BJ (cell line): ENCODE data around the gene CNDP2. TPM values are rescaled to one million over a fixed set of nuclear protein-coding genes. Genes with fewer than 3 reads are reported as not detected.

Source experiments
- CTCF ChIA-PET: fragments of 350-600 bp; formaldehyde crosslinking; extraction: SDS; loops from one replicate; lab custom pipeline; 2021; ENCODE audit warnings: antibody characterized with exemption, inconsistent platforms; lab: Yijun Ruan, JAX
- POLR2A ChIA-PET: fragments of 300-600 bp; sonication (Branson Sonifier 250); formaldehyde crosslinking; extraction: SDS; loops from one replicate; lab custom pipeline; 2021; ENCODE audit warnings: antibody characterized with exemption; lab: Charles Lee
- DNase-seq: peaks from one replicate; pipeline ENCODE4 v3.0.0-alpha.2; 2011; ENCODE audit warnings: low read depth
- H3K27me3 ChIP-seq: 2 replicates; pipeline ENCODE4 v1.6.0; 2011; ENCODE audit warnings: low read length; ENCODE audit not compliant: control insufficient read depth, insufficient read depth
- H3K36me3 ChIP-seq: 2 replicates; pipeline ENCODE4 v1.5.1; 2011; ENCODE audit warnings: low read length; ENCODE audit not compliant: control insufficient read depth, insufficient read depth
- H3K4me3 ChIP-seq: 2 replicates; pipeline ENCODE4 v1.5.1; 2011; ENCODE audit warnings: low read depth, mild to moderate bottlenecking, control low read depth, low read length
- polyA plus RNA-seq: library from polyadenylated mRNA; depleted of rRNA; stranded (reverse); fragments of >200 nt; gene quantifications from 2 replicates; pipeline ENCODE4 v1.2.3, GENCODE V29; 2011
- TF ChIP-seq, protein P1 (sequence below): IDR thresholded peaks from 2 replicates; pipeline ENCODE4 v1.5.1; 2011; ENCODE audit warnings: low read depth, mild to moderate bottlenecking, control low read depth, inconsistent platforms, low read length, moderate library complexity; ENCODE audit not compliant: insufficient read depth

Gene CNDP2
- polyA plus RNA-seq, 1 experiment: 99.4 TPM

GRCh38 chr18:74525741-74526140 is 29.6 kb downstream of the CNDP2 start:
- POLR2A ChIA-PET: no interaction called here
- Histone ChIP-seq H3K36me3 (peaks cover 2% of the 10 kb centered on the region; the same call in 1 of the 2 replicates), H3K4me3 (no peak overlapping the region), H3K27me3 (peaks cover 1% of the 10 kb centered on the region; the same call in 1 of the 2 replicates)
- TF ChIP-seq, protein P1, sequence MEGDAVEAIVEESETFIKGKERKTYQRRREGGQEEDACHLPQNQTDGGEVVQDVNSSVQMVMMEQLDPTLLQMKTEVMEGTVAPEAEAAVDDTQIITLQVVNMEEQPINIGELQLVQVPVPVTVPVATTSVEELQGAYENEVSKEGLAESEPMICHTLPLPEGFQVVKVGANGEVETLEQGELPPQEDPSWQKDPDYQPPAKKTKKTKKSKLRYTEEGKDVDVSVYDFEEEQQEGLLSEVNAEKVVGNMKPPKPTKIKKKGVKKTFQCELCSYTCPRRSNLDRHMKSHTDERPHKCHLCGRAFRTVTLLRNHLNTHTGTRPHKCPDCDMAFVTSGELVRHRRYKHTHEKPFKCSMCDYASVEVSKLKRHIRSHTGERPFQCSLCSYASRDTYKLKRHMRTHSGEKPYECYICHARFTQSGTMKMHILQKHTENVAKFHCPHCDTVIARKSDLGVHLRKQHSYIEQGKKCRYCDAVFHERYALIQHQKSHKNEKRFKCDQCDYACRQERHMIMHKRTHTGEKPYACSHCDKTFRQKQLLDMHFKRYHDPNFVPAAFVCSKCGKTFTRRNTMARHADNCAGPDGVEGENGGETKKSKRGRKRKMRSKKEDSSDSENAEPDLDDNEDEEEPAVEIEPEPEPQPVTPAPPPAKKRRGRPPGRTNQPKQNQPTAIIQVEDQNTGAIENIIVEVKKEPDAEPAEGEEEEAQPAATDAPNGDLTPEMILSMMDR: no peak
- no peak for DNase-seq
- CTCF ChIA-PET: no interaction called here

DNA sequence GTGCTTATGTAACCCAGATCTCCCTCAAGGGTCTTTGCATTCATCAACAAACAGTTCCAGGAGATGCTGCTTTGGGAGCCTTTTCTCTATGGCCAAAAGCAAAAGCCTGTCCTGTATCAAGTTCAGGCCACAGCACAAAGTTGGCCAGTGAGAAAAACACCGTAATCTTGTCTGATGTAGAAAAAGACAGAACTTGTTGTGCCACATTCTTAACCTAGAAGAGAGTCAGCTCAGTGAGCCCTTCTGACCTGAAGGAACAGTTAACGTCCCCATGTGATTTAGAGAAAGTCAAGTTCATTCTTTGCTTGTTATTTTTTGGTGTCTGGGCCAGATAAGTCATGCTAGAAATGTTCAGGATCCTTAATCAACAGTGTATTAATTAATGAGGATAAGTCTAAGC is 30.3 kb downstream of the CNDP2 start:
- Histone ChIP-seq H3K36me3 (no peaks in the 10 kb centered on the region), H3K4me3 (no peak overlapping the region), H3K27me3 (peaks cover 1% of the 10 kb centered on the region)
- TF ChIP-seq, protein P1: no peak
- POLR2A ChIA-PET: no interaction called here
- CTCF ChIA-PET: no interaction called here
- DNase-seq: no peak

- Histone ChIP-seq H3K4me3 (no peak overlapping the region), H3K36me3 (no peaks in the 10 kb centered on the region), H3K27me3 (peaks cover 3% of the 10 kb centered on the region)
- POLR2A ChIA-PET: no interaction called here
- TF ChIP-seq, protein P1: no peak
- CTCF ChIA-PET: no interaction called here
- DNase-seq: no peak
Observed at GRCh38 chr18:74528478-74528877, 32.3 kb downstream of the CNDP2 start.

GRCh38 chr18:74528913-74529312 is 32.8 kb downstream of the CNDP2 start:
- CTCF ChIA-PET: no interaction called here
- TF ChIP-seq, protein P1: no peak

GRCh38 chr18:74529378-74529777 is 33.2 kb downstream of the CNDP2 start:
- Histone ChIP-seq H3K36me3 (no peaks in the 10 kb centered on the region), H3K4me3 (no peak overlapping the region), H3K27me3 (peaks cover 3% of the 10 kb centered on the region)
- no peak for DNase-seq
- CTCF ChIA-PET: no interaction called here
- TF ChIP-seq, protein P1: no peak
- POLR2A ChIA-PET: no interaction called here

More at GRCh38 chr18:74528913-74529312, 32.8 kb downstream of the CNDP2 start:
- Histone ChIP-seq H3K36me3 (no peaks in the 10 kb centered on the region), H3K4me3 (no peak overlapping the region), H3K27me3 (peaks cover 3% of the 10 kb centered on the region)
- no peak for DNase-seq
- POLR2A ChIA-PET: no interaction called here
